Osteoblast (primary cell): ENCODE results near the gene PVR. TPM values are rescaled to one million over a fixed set of nuclear protein-coding genes. Genes with fewer than 3 reads are reported as not detected.
A peak's percentile ranks its signal among the peaks of the same experiment; 100 is the strongest.
"Not testable (repeated sequence)": the region's sequence is repeated elsewhere in the genome, so short reads cannot be mapped to it uniquely, and the experiment has no call there.

ENCODE experiments used
- DNase-seq: peaks from one replicate; pipeline ENCODE4 v3.0.0; 2011; ENCODE audit warnings: low spot score, mixed read lengths; ENCODE audit not compliant: insufficient read length; ENCODE audit errors: missing footprints
- H2AFZ ChIP-seq: 2 replicates; pipeline ENCODE4 v1.6.0; 2011; ENCODE audit warnings: mild to moderate bottlenecking, low read length
- H3K27ac ChIP-seq: 2 replicates; pipeline ENCODE4 v1.5.1; 2011; ENCODE audit warnings: mild to moderate bottlenecking, low read depth, low read length, moderate library complexity
- H3K27me3 ChIP-seq: 2 replicates; pipeline ENCODE4 v1.6.0; 2012; ENCODE audit warnings: mild to moderate bottlenecking, control low read depth, inconsistent platforms, low read length, moderate library complexity; ENCODE audit not compliant: insufficient read depth
- H3K36me3 ChIP-seq: 2 replicates; pipeline ENCODE4 v1.5.1; 2011; ENCODE audit warnings: mild to moderate bottlenecking, low read length, control low read depth, moderate library complexity; ENCODE audit not compliant: insufficient read depth
- H3K4me1 ChIP-seq: 2 replicates; pipeline ENCODE4 v1.5.1; 2011; ENCODE audit warnings: mild to moderate bottlenecking, low read length, control low read depth, moderate library complexity; ENCODE audit not compliant: insufficient read depth
- H3K4me2 ChIP-seq: 2 replicates; pipeline ENCODE4 v1.6.0; 2011; ENCODE audit warnings: mild to moderate bottlenecking, low read length; ENCODE audit not compliant: insufficient read depth
- H3K4me3 ChIP-seq: fragments of 200-600 bp; sonication (generic); 3 replicates; pipeline ENCODE4 v1.5.1; 2012; ENCODE audit warnings: mild to moderate bottlenecking, low read length, inconsistent platforms; ENCODE audit not compliant: insufficient read depth
- H3K79me2 ChIP-seq: 2 replicates; pipeline ENCODE4 v1.6.0; 2012; ENCODE audit warnings: mild to moderate bottlenecking, low read length, control low read depth, inconsistent platforms; ENCODE audit not compliant: insufficient read depth
- H3K9me3 ChIP-seq: 2 replicates; pipeline ENCODE4 v1.5.1; 2011; ENCODE audit warnings: low read depth, low read length, control low read depth
- H4K20me1 ChIP-seq: 2 replicates; pipeline ENCODE4 v1.6.0; 2012; ENCODE audit warnings: mild to moderate bottlenecking, low read length, control low read depth; ENCODE audit not compliant: insufficient read depth
- CTCF ChIP-seq: IDR thresholded peaks from 2 replicates; pipeline ENCODE4 v1.5.1; 2011; ENCODE audit warnings: mild to moderate bottlenecking, low read depth, low read length, moderate library complexity; ENCODE audit errors: extremely low read depth
- total RNA-seq: library from RNA; depleted of rRNA; stranded (reverse); fragments of >200 nt; gene quantifications from 2 replicates; pipeline ENCODE4 v1.2.3, GENCODE V29; 2012

PVR gene
- total RNA-seq, 1 donor = 53.6 TPM

- Histone ChIP-seq H3K4me1 (peaks cover 40% of the 10 kb centered on the region), H3K27me3 (no peaks in the 10 kb centered on the region), H3K27ac (peak overlapping the region; percentile 55), H2AFZ (peak overlapping the region; percentile 47), H3K79me2 (no peaks in the 10 kb centered on the region), H3K36me3 (no peaks in the 10 kb centered on the region), H3K4me3 (no peak overlapping the region), H3K4me2 (no peak overlapping the region), H4K20me1 (no peaks in the 10 kb centered on the region), H3K9me3 (no peaks in the 10 kb centered on the region)
- no peak for TF ChIP-seq CTCF
- peak; percentile 73 for DNase-seq
Measured at GRCh38 chr19:44623080-44623479, 20.6 kb upstream of the PVR start.

GRCh38 chr19:44623626-44624025 lies 20.1 kb upstream of the PVR start:
- H3K4me1 ChIP-seq = peaks cover 40% of the 10 kb centered on the region
- H3K27ac ChIP-seq = peak overlapping the region; percentile 49
- H4K20me1 ChIP-seq = no peaks in the 10 kb centered on the region
- H3K36me3 ChIP-seq = no peaks in the 10 kb centered on the region
- no peaks in the 10 kb centered on the region for H3K27me3 ChIP-seq
- TF ChIP-seq CTCF = no peak
- H3K4me3 ChIP-seq = no peak overlapping the region
- no peak overlapping the region for H2AFZ ChIP-seq
- H3K4me2 ChIP-seq = no peak overlapping the region
- DNase-seq = no peak
- H3K79me2 ChIP-seq = no peaks in the 10 kb centered on the region
- H3K9me3 ChIP-seq = no peaks in the 10 kb centered on the region

GRCh38 chr19:44624840-44625354 lies 18.8 kb upstream of the PVR start:
- Histone ChIP-seq H3K9me3 (no peaks in the 10 kb centered on the region), H3K27me3 (no peaks in the 10 kb centered on the region), H3K79me2 (no peaks in the 10 kb centered on the region), H3K4me1 (peaks cover 40% of the 10 kb centered on the region), H4K20me1 (no peaks in the 10 kb centered on the region), H3K4me2 (no peak overlapping the region), H3K36me3 (no peaks in the 10 kb centered on the region), H2AFZ (no peak overlapping the region), H3K27ac (peak overlapping the region; percentile 89), H3K4me3 (no peak overlapping the region)
- no peak for TF ChIP-seq CTCF
- no peak for DNase-seq

GRCh38 chr19:44625637-44626036 lies 18.1 kb upstream of the PVR start:
- H2AFZ ChIP-seq, H3K4me2 ChIP-seq, H3K4me3 ChIP-seq, H3K36me3 ChIP-seq, H3K9me3 ChIP-seq, H3K79me2 ChIP-seq, DNase-seq, H3K27me3 ChIP-seq, H4K20me1 ChIP-seq: not testable (repeated sequence)
- Histone ChIP-seq H3K4me1 (peaks cover 40% of the 10 kb centered on the region), H3K27ac (peak overlapping the region; percentile 89)
